ENCODE data around the gene PARD3B. TPM values are rescaled to one million over a fixed set of nuclear protein-coding genes. Genes with fewer than 3 reads are reported as not detected.

PARD3B gene
- total RNA-seq, 1 donor from 2014 or later: 6.5 TPM

GRCh38 chr2:205427112-205427511 lies 881.8 kb downstream of the PARD3B start:
- TF ChIP-seq CTCF (IDR thresholded peaks at IDR 0.05; ENCODE audit: insufficient read depth, low read length, poor library complexity, severe bottlenecking): no peak
- Histone ChIP-seq H3K4me3 (ENCODE audit: low read depth, low read length) (no peak overlapping the region), H3K27me3 (ENCODE audit: control insufficient read depth, insufficient read depth, low read length) (no peaks in the 10 kb centered on the region), H3K36me3 (ENCODE audit: control insufficient read depth, insufficient read depth, low read length) (no peaks in the 10 kb centered on the region)
- DNase-seq (ENCODE audit: low read depth): no peak

- TF ChIP-seq CTCF (IDR thresholded peaks at IDR 0.05; ENCODE audit: insufficient read depth, low read length, poor library complexity, severe bottlenecking): no peak
- no peaks in the 10 kb centered on the region for H3K36me3 ChIP-seq (ENCODE audit: control insufficient read depth, insufficient read depth, low read length)
- no peak overlapping the region for H3K4me3 ChIP-seq (ENCODE audit: low read depth, low read length)
- no peak for DNase-seq (ENCODE audit: low read depth)
- no peaks in the 10 kb centered on the region for H3K27me3 ChIP-seq (ENCODE audit: control insufficient read depth, insufficient read depth, low read length)
Measured at GRCh38 chr2:205428811-205429210, 883.5 kb downstream of the PARD3B start.

- no peaks in the 10 kb centered on the region for H3K27me3 ChIP-seq (ENCODE audit: control insufficient read depth, insufficient read depth, low read length)
- no peaks in the 10 kb centered on the region for H3K36me3 ChIP-seq (ENCODE audit: control insufficient read depth, insufficient read depth, low read length)
- DNase-seq (ENCODE audit: low read depth): no peak
- no peak overlapping the region for H3K4me3 ChIP-seq (ENCODE audit: low read depth, low read length)
- no peak for TF ChIP-seq CTCF (IDR thresholded peaks at IDR 0.05; ENCODE audit: insufficient read depth, low read length, poor library complexity, severe bottlenecking)
Measured at GRCh38 chr2:205435970-205436369, 890.7 kb downstream of the PARD3B start.

GRCh38 chr2:205438241-205438640 lies 893.0 kb downstream of the PARD3B start:
- Histone ChIP-seq H3K27me3 (ENCODE audit: control insufficient read depth, insufficient read depth, low read length) (no peaks in the 10 kb centered on the region), H3K36me3 (ENCODE audit: control insufficient read depth, insufficient read depth, low read length) (no peaks in the 10 kb centered on the region), H3K4me3 (ENCODE audit: low read depth, low read length) (no peak overlapping the region)
- DNase-seq (ENCODE audit: low read depth): no peak
- TF ChIP-seq CTCF (IDR thresholded peaks at IDR 0.05; ENCODE audit: insufficient read depth, low read length, poor library complexity, severe bottlenecking): no peak

- no peak for DNase-seq (ENCODE audit: low read depth)
- TF ChIP-seq CTCF (IDR thresholded peaks at IDR 0.05; ENCODE audit: insufficient read depth, low read length, poor library complexity, severe bottlenecking): no peak
- Histone ChIP-seq H3K27me3 (ENCODE audit: control insufficient read depth, insufficient read depth, low read length) (no peaks in the 10 kb centered on the region), H3K36me3 (ENCODE audit: control insufficient read depth, insufficient read depth, low read length) (no peaks in the 10 kb centered on the region), H3K4me3 (ENCODE audit: low read depth, low read length) (no peak overlapping the region)
Measured at GRCh38 chr2:205439621-205440020, 894.3 kb downstream of the PARD3B start.

GRCh38 chr2:205441524-205441923 lies 896.2 kb downstream of the PARD3B start:
- H3K27me3 ChIP-seq (ENCODE audit: control insufficient read depth, insufficient read depth, low read length): no peaks in the 10 kb centered on the region
- TF ChIP-seq CTCF (IDR thresholded peaks at IDR 0.05; ENCODE audit: insufficient read depth, low read length, poor library complexity, severe bottlenecking): no peak
- DNase-seq (ENCODE audit: low read depth): no peak
- H3K36me3 ChIP-seq (ENCODE audit: control insufficient read depth, insufficient read depth, low read length): no peaks in the 10 kb centered on the region
- no peak overlapping the region for H3K4me3 ChIP-seq (ENCODE audit: low read depth, low read length)

Data from kidney epithelial cell (primary cell).